GM18867 (cell line): Measurements from ENCODE around the gene EFCAB11.

ENCODE experiments used
- ATAC-seq: cut with Tn5 transposase; IDR thresholded peaks from one replicate; pipeline ENCODE4 v1.9.1; 2021; ENCODE audit warnings: mild to moderate bottlenecking, moderate library complexity; ENCODE audit not compliant: unreplicated experiment

EFCAB11 gene

GRCh38 chr14:89775946-89776345, 178.6 kb downstream of the EFCAB11 start:
- ATAC-seq: no peak

GRCh38 chr14:89775151-89775550, 179.4 kb downstream of the EFCAB11 start:
- ATAC-seq: no peak

GRCh38 chr14:89773644-89774316, 180.8 kb downstream of the EFCAB11 start:
- peak; percentile 82 for ATAC-seq

GRCh38 chr14:89773151-89773550, 181.4 kb downstream of the EFCAB11 start:
- ATAC-seq: peak; percentile 16

- no peak for ATAC-seq
Observed at GRCh38 chr14:89771251-89771650, 183.3 kb downstream of the EFCAB11 start.

GRCh38 chr14:89767861-89768268, 186.7 kb downstream of the EFCAB11 start:
- ATAC-seq: peak; percentile 80

- no peak for ATAC-seq
Observed at GRCh38 chr14:89767131-89767530, 187.4 kb downstream of the EFCAB11 start.

- no peak for ATAC-seq
Observed at GRCh38 chr14:89765346-89765745, 189.2 kb downstream of the EFCAB11 start.

- no peak for ATAC-seq
Observed at GRCh38 chr14:89760086-89760485, 194.4 kb downstream of the EFCAB11 start.

- no peak for ATAC-seq
Observed at GRCh38 chr14:89757313-89757939, 197.1 kb downstream of the EFCAB11 start.

GRCh38 chr14:89755816-89756215, 198.7 kb downstream of the EFCAB11 start:
- no peak for ATAC-seq

GRCh38 chr14:89753828-89754412, 200.6 kb downstream of the EFCAB11 start:
- ATAC-seq: no peak

- ATAC-seq: no peak
Observed at GRCh38 chr14:89750908-89751392, 203.6 kb downstream of the EFCAB11 start.

- no peak for ATAC-seq
Observed at GRCh38 chr14:89750281-89750755, 204.2 kb downstream of the EFCAB11 start.

- ATAC-seq: no peak
Observed at GRCh38 chr14:89748004-89748403, 206.5 kb downstream of the EFCAB11 start.

GRCh38 chr14:89747126-89747525, 207.4 kb downstream of the EFCAB11 start:
- no peak for ATAC-seq

GRCh38 chr14:89746654-89747053, 207.9 kb downstream of the EFCAB11 start:
- ATAC-seq: no peak

GRCh38 chr14:89746135-89746534, 208.4 kb downstream of the EFCAB11 start:
- no peak for ATAC-seq
